ENCODE results near the gene FIS1.
"Not testable (repeated sequence)": the region's sequence is repeated elsewhere in the genome, so short reads cannot be mapped to it uniquely, and the experiment has no call there.

FIS1 gene

GRCh38 chr7:101244375-101245146 lies at the start of gene FIS1:
Gene FIS1, minus strand, starts transcription at chr7:101245081. Its CDS starts 77 bp downstream, at chr7:101245004.
- DNase-seq (ENCODE audit: low read depth, low spot score), result peak; percentile 98

- peak; percentile 93 for DNase-seq (ENCODE audit: low read depth, low spot score)
Measured at GRCh38 chr7:101294039-101294831, 49.4 kb upstream of the FIS1 start.

- DNase-seq (ENCODE audit: low read depth, low spot score), result not testable (repeated sequence)
Measured at GRCh38 chr7:101293069-101294021, 48.5 kb upstream of the FIS1 start.

- DNase-seq (ENCODE audit: low read depth, low spot score), result not testable (repeated sequence)
Measured at GRCh38 chr7:101292566-101292965, 47.7 kb upstream of the FIS1 start.

GRCh38 chr7:101290186-101291037 lies 45.5 kb upstream of the FIS1 start:
- peak; percentile 79 for DNase-seq (ENCODE audit: low read depth, low spot score)

GRCh38 chr7:101289687-101290086 lies 44.8 kb upstream of the FIS1 start:
- not testable (repeated sequence) for DNase-seq (ENCODE audit: low read depth, low spot score)

GRCh38 chr7:101288439-101288838 lies 43.6 kb upstream of the FIS1 start:
- no peak for DNase-seq (ENCODE audit: low read depth, low spot score)

GRCh38 chr7:101287032-101287431 lies 42.2 kb upstream of the FIS1 start:
- DNase-seq (ENCODE audit: low read depth, low spot score), result no peak

GRCh38 chr7:101285880-101286279 lies 41.0 kb upstream of the FIS1 start:
- not testable (repeated sequence) for DNase-seq (ENCODE audit: low read depth, low spot score)

GRCh38 chr7:101285171-101285570 lies 40.3 kb upstream of the FIS1 start:
- no peak for DNase-seq (ENCODE audit: low read depth, low spot score)

- DNase-seq (ENCODE audit: low read depth, low spot score), result not testable (repeated sequence)
Measured at GRCh38 chr7:101280912-101281311, 36.0 kb upstream of the FIS1 start.

- no peak for DNase-seq (ENCODE audit: low read depth, low spot score)
Measured at GRCh38 chr7:101278461-101279292, 33.8 kb upstream of the FIS1 start.

GRCh38 chr7:101277155-101277554 lies 32.3 kb upstream of the FIS1 start:
- DNase-seq (ENCODE audit: low read depth, low spot score), result no peak

GRCh38 chr7:101273206-101273605 lies 28.3 kb upstream of the FIS1 start:
- no peak for DNase-seq (ENCODE audit: low read depth, low spot score)

GRCh38 chr7:101271021-101271420 lies 26.1 kb upstream of the FIS1 start:
- DNase-seq (ENCODE audit: low read depth, low spot score), result no peak

- no peak for DNase-seq (ENCODE audit: low read depth, low spot score)
Measured at GRCh38 chr7:101269664-101270063, 24.8 kb upstream of the FIS1 start.

GRCh38 chr7:101265622-101266516 lies 21.0 kb upstream of the FIS1 start:
- DNase-seq (ENCODE audit: low read depth, low spot score), result no peak

- DNase-seq (ENCODE audit: low read depth, low spot score), result not testable (repeated sequence)
Measured at GRCh38 chr7:101264102-101264706, 19.3 kb upstream of the FIS1 start.
